Skeletal muscle tissue (tissue), 4 donors: Measurements from ENCODE around the gene LTB4R. TPM values are rescaled to one million over a fixed set of nuclear protein-coding genes. Genes with fewer than 3 reads are reported as not detected.

ENCODE experiments used
- H3K27ac ChIP-seq: one replicate; pipeline ENCODE4 v1.7.0; 2013; ENCODE audit warnings: mild to moderate bottlenecking, low read depth, low read length, inconsistent platforms
- H3K27me3 ChIP-seq, 3 donors: one replicate each; pipeline ENCODE4 v1.7.0; 2013; ENCODE audit warnings: low read length in 3 of 3; ENCODE audit not compliant: control insufficient read depth in 3 of 3, insufficient read depth in 3 of 3
- H3K36me3 ChIP-seq, 3 donors: one replicate each; pipeline ENCODE4 v1.7.0; 2013; ENCODE audit warnings: low read length in 3 of 3; ENCODE audit not compliant: control insufficient read depth in 3 of 3, insufficient read depth in 3 of 3
- H3K4me1 ChIP-seq, 3 donors: one replicate each; pipeline ENCODE4 v1.7.0; 2013; ENCODE audit warnings: low read length in 3 of 3, mild to moderate bottlenecking in 3 of 3; ENCODE audit not compliant: control insufficient read depth in 3 of 3, insufficient read depth in 3 of 3
- H3K4me3 ChIP-seq, 3 donors: one replicate each; pipeline ENCODE4 v1.7.0; 2013; ENCODE audit warnings: low read length in 3 of 3
- H3K9ac ChIP-seq, 3 donors: one replicate each; pipeline ENCODE4 v1.7.0; 2013; ENCODE audit warnings: low read length in 3 of 3, mild to moderate bottlenecking in 3 of 3, moderate library complexity in 2 of 3, low read depth in 1 of 3
- H3K9me3 ChIP-seq, 3 donors: one replicate each; pipeline ENCODE4 v1.7.0; 2013; ENCODE audit warnings: low read length in 3 of 3; ENCODE audit not compliant: control insufficient read depth in 3 of 3
- total RNA-seq: library from RNA; depleted of rRNA; stranded (reverse); fragments of >200 nt; gene quantifications from one replicate; pipeline ENCODE4 v1.2.3, GENCODE V29; 2014
- donor health status: Osteomylitis.

The LTB4R gene
- total RNA-seq, 1 donor from 2014 or later, result 2.1 TPM

GRCh38 chr14:24277606-24278321 lies 33.5 kb upstream of the LTB4R start:
- no peak overlapping the region for H3K9ac ChIP-seq
- peaks cover 0 to 5% (median 5%) of the 10 kb centered on the region in 3 donors for H3K4me1 ChIP-seq
- no peaks in the 10 kb centered on the region for H3K9me3 ChIP-seq
- H3K27ac ChIP-seq, result no peak overlapping the region
- no peak overlapping the region for H3K4me3 ChIP-seq
- H3K36me3 ChIP-seq, result no peaks in the 10 kb centered on the region
- no peaks in the 10 kb centered on the region for H3K27me3 ChIP-seq

- Histone ChIP-seq H3K36me3 (no peaks in the 10 kb centered on the region), H3K9ac (no peak overlapping the region), H3K9me3 (no peaks in the 10 kb centered on the region), H3K27me3 (no peaks in the 10 kb centered on the region), H3K4me1 (peaks cover 0 to 5% (median 5%) of the 10 kb centered on the region in 3 donors), H3K27ac (no peak overlapping the region), H3K4me3 (no peak overlapping the region)
Measured at GRCh38 chr14:24278424-24278823, 32.9 kb upstream of the LTB4R start.

DNA sequence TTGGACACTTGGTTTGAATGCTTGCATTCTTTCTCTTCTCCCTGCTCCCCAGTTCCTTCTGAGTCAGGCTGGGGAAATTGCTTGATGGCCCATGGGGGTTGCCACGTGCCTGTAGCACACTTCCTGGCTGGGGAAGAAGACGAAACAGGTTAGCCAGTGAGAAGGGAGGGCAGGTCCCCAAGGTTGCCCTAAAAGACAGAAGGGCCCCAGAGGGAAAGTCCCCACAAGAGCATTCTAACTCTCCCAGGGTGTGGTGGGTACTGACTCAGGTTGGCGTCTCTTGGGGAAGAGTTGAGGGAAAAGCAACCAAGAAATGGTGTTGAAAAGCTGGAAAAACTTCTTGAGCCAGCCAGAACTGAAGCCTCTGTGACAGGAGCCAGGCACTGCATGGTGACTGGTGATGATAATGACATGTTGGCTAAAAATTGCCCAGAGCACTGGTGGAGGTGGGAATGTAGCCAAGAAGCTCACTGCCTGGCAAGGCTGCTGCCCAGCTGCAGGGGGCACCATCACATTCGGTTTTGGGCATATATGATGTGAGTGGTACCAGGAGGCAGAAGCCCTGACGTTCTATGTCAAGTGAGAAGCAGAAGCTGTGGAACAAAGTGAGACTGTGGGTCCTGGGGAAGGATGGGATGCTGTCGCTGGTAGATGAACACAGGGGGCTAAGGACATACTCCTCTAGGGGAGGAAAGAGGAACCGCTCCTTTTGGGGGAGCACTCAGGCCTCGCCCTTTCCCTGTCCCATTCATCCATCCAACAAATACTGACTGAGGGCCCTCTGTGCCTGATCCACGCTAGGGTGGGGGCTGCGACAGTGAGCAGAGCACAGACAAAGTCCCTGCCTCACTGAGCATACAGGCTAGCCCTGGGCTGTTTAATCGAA lies 31.8 kb upstream of the LTB4R start:
- no peaks in the 10 kb centered on the region for H3K36me3 ChIP-seq
- no peak overlapping the region for H3K9ac ChIP-seq
- no peak overlapping the region for H3K27ac ChIP-seq
- H3K4me3 ChIP-seq, result no peak overlapping the region
- no peaks in the 10 kb centered on the region for H3K9me3 ChIP-seq
- peaks cover 0 to 5% (median 0%) of the 10 kb centered on the region in 3 donors for H3K4me1 ChIP-seq
- H3K27me3 ChIP-seq, result no peaks in the 10 kb centered on the region

DNA sequence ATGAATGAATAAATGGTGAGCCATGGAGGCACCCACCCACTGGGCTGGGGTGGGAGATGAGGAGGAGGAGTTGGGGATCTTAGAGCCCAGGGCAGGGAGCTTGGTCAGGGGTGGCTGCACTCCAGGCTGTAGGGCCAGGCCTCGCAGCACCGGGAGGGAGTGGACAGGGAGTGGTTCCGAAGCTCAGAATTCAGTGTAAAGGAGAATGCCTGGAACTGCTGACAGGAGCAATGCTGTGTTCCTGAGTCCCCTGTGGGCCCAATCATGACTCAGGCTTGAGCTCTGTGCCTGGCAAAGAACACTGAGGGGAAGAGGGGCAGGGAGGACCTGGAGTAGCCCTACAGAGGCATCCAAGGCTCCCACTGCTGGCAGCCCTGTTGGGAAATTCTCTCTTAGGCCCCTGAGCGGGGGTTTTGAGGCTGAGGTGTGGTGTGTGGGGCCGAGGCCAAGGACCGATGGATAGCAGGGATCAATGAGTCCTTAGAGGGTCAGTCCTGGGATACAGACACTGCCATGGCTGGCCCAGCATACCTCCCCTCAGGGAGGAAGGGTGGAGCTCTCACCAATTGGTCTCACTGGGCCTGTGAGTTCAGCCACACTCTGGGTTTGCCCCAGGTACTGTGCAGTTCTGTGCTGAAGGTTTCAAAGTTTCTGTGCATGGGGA lies 30.4 kb upstream of the LTB4R start:
- Histone ChIP-seq H3K27ac (no peak overlapping the region), H3K27me3 (no peaks in the 10 kb centered on the region), H3K9me3 (no peaks in the 10 kb centered on the region), H3K36me3 (no peaks in the 10 kb centered on the region), H3K4me1 (peaks cover 0 to 5% (median 0%) of the 10 kb centered on the region in 3 donors), H3K9ac (no peak overlapping the region), H3K4me3 (no peak overlapping the region)

- no peaks in the 10 kb centered on the region for H3K36me3 ChIP-seq
- H3K9me3 ChIP-seq, result no peaks in the 10 kb centered on the region
- peaks cover 0 to 5% (median 0%) of the 10 kb centered on the region in 3 donors for H3K4me1 ChIP-seq
Measured at GRCh38 chr14:24281636-24282035, 29.7 kb upstream of the LTB4R start.

DNA sequence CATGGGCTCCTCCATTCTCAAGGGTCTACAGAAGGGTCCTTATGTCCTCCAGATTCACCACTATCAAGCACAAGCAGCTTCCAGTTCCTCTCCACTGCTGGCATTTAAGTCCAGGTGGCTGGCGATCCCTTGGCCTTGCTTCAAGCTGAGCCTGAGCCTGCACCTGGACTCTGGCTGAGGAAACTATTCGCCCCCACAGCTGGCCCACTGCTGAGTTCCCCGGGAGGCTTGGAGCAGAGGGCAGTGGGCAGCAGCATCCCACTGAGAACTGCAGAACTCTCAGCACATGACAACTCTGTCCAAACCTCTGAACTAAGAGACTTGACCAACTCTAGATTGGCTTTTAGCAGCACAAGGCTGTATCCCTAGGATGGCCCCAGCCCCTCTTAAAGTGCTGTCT lies 28.6 kb upstream of the LTB4R start:
- Histone ChIP-seq H3K4me1 (peaks cover 0 to 5% (median 0%) of the 10 kb centered on the region in 3 donors), H3K9me3 (no peaks in the 10 kb centered on the region), H3K27ac (no peak overlapping the region), H3K9ac (no peak overlapping the region), H3K27me3 (no peaks in the 10 kb centered on the region), H3K36me3 (no peaks in the 10 kb centered on the region), H3K4me3 (no peak overlapping the region)

More at GRCh38 chr14:24281636-24282035, 29.7 kb upstream of the LTB4R start:
- H3K27me3 ChIP-seq, result no peaks in the 10 kb centered on the region
- no peak overlapping the region for H3K9ac ChIP-seq
- H3K4me3 ChIP-seq, result no peak overlapping the region
- no peak overlapping the region for H3K27ac ChIP-seq

DNA sequence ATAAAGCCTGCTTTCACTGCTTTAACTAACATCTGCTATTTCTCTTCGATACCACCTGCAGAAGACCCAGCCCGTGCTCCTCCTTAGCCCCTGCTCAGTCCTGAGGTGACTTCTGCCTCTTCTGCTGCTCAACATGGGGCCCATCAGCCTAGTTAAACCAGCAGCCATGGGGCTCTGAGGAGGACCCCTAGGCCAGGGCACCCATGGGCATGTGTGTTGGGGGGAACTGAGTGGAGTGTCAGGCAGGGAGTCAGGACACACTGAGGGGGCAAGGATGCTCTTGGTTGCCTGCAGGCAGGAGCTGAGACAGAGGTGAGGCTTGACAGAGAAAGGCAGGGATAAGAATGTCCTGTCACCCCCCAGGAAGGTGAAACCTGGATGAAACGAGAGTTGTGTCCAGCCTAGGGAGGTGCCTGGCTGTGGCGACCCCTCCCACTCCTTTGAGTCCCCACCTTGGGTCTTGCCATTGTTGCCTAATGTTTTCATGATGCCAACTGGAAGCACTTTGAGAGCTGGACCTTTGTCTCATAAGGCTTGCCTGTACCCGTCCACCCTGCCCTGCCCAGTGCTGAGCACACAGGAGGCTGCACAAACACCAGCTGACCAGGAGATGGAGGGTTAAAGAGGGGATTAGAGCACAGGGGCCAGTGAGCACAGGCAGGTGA lies 27.4 kb upstream of the LTB4R start:
- H3K4me1 ChIP-seq, result peaks cover 0 to 5% (median 0%) of the 10 kb centered on the region in 3 donors
- H3K9ac ChIP-seq, result peak overlapping the region in 1 of 3 donors; percentile 19
- H3K9me3 ChIP-seq, result no peaks in the 10 kb centered on the region
- no peaks in the 10 kb centered on the region for H3K36me3 ChIP-seq
- no peak overlapping the region for H3K4me3 ChIP-seq
- no peak overlapping the region for H3K27ac ChIP-seq
- no peaks in the 10 kb centered on the region for H3K27me3 ChIP-seq

GRCh38 chr14:24284501-24285035 lies 26.7 kb upstream of the LTB4R start:
- Histone ChIP-seq H3K4me1 (peaks cover 0 to 5% (median 0%) of the 10 kb centered on the region in 3 donors), H3K27me3 (no peaks in the 10 kb centered on the region), H3K36me3 (peaks cover 3 to 4% (median 4%) of the 10 kb centered on the region in 3 donors), H3K9ac (peak overlapping the region in 1 of 3 donors; percentile 16), H3K9me3 (no peaks in the 10 kb centered on the region), H3K4me3 (no peak overlapping the region), H3K27ac (no peak overlapping the region)

GRCh38 chr14:24285351-24285750 lies 26.0 kb upstream of the LTB4R start:
- H3K9me3 ChIP-seq, result no peaks in the 10 kb centered on the region
- no peak overlapping the region for H3K27ac ChIP-seq
- no peak overlapping the region for H3K4me3 ChIP-seq
- peaks cover 9 to 12% (median 11%) of the 10 kb centered on the region in 3 donors for H3K36me3 ChIP-seq
- H3K9ac ChIP-seq, result no peak overlapping the region
- peaks cover 0 to 5% (median 0%) of the 10 kb centered on the region in 3 donors for H3K4me1 ChIP-seq
- H3K27me3 ChIP-seq, result no peaks in the 10 kb centered on the region
